Peyer's patch (tissue), 4 donors: ENCODE measurements around the gene TCAIM.

Experiments used
- POLR2A ChIP-seq, 2 donors: fragments of 450-650 bp; IDR thresholded peaks; one replicate each; pipeline ENCODE4 v1.5.1; 2017; ENCODE audit warnings: antibody characterized with exemption in 2 of 2, mild to moderate bottlenecking in 2 of 2, moderate library complexity in 2 of 2
- TF ChIP-seq, protein P1 (sequence below), 6 experiments: fragments of 450-650 bp in 4 of 6; fragments of 200-600 bp in 2 of 6; sonication (generic) in 1 of 6; IDR thresholded peaks; one replicate each; pipeline ENCODE4 v1.5.1; 2017 to 2019; ENCODE audit warnings: antibody characterized with exemption in 6 of 6, mild to moderate bottlenecking in 3 of 6, moderate library complexity in 1 of 6

DNA sequence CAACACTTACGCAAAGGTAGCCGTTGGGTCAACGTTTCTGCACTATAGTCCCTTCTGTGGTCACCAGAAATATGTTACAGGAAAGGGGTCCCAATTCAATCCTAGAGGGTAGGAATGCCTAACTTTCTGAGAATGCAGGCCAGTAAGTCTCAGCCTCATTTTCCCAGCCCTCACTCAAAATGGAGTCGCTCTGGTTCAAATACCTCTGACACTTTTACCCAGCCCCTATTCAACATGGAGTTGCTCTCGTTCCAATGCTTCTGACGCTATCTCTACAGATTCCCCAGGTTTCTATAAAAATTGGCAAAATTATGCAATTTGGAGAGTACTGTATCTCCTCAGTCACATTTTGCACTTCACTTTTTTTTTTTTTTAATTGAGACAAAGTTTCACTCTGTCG lies 99.2 kb downstream of the TCAIM start:
- TF ChIP-seq, protein P1, sequence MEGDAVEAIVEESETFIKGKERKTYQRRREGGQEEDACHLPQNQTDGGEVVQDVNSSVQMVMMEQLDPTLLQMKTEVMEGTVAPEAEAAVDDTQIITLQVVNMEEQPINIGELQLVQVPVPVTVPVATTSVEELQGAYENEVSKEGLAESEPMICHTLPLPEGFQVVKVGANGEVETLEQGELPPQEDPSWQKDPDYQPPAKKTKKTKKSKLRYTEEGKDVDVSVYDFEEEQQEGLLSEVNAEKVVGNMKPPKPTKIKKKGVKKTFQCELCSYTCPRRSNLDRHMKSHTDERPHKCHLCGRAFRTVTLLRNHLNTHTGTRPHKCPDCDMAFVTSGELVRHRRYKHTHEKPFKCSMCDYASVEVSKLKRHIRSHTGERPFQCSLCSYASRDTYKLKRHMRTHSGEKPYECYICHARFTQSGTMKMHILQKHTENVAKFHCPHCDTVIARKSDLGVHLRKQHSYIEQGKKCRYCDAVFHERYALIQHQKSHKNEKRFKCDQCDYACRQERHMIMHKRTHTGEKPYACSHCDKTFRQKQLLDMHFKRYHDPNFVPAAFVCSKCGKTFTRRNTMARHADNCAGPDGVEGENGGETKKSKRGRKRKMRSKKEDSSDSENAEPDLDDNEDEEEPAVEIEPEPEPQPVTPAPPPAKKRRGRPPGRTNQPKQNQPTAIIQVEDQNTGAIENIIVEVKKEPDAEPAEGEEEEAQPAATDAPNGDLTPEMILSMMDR (IDR thresholded peaks at IDR 0.05) = no peak
- no peak for TF ChIP-seq POLR2A (IDR thresholded peaks at IDR 0.05)
